22Rv1 (cell line): ENCODE results near the gene IGSF9.

ENCODE experiments used
- ZFX ChIP-seq: fragments of 450-650 bp; IDR thresholded peaks from 2 replicates; pipeline ENCODE4 v1.6.1; 2017; ENCODE audit warnings: antibody characterized with exemption, borderline replicate concordance
- TF ChIP-seq, protein P1 (sequence below): fragments of 450-650 bp; IDR thresholded peaks from 2 replicates; pipeline ENCODE4 v1.5.1; 2017; ENCODE audit warnings: mild to moderate bottlenecking

DNA sequence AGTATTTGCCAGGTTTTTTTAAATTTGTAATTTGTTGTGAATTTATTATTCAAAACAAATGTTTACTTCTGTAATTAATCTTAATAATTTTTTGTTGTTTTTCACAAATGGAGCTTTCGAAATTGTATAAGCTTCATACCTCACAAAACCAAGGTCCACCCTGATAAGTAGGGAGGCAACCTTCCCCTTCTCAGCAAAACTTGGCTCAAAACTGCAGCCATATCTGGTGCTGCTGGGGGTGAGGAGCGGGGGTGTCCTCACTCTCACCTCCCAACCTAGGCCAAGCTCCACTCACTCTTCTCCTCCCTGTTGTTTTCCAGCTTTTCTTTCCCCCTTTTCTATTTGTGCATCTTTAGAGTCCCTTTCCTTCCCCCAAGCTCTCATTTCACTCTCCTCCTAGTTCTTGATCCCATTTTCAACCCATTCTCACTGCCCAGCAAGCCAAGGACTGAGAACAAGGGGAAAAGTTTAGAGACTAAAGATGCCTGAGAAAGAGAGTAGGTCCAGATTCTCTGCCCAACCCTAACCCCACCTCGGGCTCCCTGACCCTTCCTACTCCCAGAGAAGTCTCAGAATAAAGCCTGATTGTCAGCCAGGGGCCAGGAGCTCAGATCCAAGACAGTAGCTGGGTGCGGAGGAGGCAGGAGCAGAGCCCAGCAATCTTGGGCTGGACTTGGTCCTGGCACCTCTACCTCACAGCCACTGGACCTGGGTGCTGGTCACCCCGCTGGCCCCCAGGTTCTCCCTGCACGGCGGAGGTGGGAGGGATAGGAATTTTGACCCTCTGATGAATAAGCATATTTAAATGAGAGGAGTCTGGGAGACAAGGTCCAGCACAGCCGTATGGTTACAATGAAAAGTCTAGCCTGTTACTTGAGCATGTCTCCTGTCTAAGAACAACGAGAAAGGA, 37.1 kb downstream of the IGSF9 start:
- TF ChIP-seq, protein P1, sequence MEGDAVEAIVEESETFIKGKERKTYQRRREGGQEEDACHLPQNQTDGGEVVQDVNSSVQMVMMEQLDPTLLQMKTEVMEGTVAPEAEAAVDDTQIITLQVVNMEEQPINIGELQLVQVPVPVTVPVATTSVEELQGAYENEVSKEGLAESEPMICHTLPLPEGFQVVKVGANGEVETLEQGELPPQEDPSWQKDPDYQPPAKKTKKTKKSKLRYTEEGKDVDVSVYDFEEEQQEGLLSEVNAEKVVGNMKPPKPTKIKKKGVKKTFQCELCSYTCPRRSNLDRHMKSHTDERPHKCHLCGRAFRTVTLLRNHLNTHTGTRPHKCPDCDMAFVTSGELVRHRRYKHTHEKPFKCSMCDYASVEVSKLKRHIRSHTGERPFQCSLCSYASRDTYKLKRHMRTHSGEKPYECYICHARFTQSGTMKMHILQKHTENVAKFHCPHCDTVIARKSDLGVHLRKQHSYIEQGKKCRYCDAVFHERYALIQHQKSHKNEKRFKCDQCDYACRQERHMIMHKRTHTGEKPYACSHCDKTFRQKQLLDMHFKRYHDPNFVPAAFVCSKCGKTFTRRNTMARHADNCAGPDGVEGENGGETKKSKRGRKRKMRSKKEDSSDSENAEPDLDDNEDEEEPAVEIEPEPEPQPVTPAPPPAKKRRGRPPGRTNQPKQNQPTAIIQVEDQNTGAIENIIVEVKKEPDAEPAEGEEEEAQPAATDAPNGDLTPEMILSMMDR = no peak
- TF ChIP-seq ZFX = no peak
